WTC11 (cell line): ENCODE results near the gene CRPPA. TPM values are rescaled to one million over a fixed set of nuclear protein-coding genes. Genes with fewer than 3 reads are reported as not detected.

ENCODE experiments used
- ATAC-seq: fragments of 200-7000 bp; cut with Tn5 transposase; 2 replicates; pipeline ENCODE4 v1.10.0; 2021; ENCODE audit warnings: mild to moderate bottlenecking, moderate library complexity
- CTCF ChIA-PET: fragments of 300-600 bp; sonication (Branson Sonifier 250); formaldehyde crosslinking; loops from one replicate; lab custom pipeline; 2021; ENCODE audit warnings: antibody characterized with exemption; lab: Charles Lee
- POLR2A ChIA-PET: fragments of 350-600 bp; sonication (Branson Sonifier 250); formaldehyde crosslinking; loops from one replicate; lab custom pipeline; 2021; ENCODE audit warnings: antibody characterized with exemption; lab: Charles Lee
- DNase-seq: peaks from one replicate; pipeline ENCODE4 v3.0.0; 2021; ENCODE audit warnings: low spot score
- H3K27ac Mint-ChIP-seq: 2 replicates; pipeline ENCODE4 v1.8.0; 2021; ENCODE audit warnings: mixed read lengths
- H3K27me3 Mint-ChIP-seq: 2 replicates; pipeline ENCODE4 v1.8.0; 2021; ENCODE audit warnings: low read depth, mild to moderate bottlenecking, moderate library complexity, mixed read lengths
- H3K36me3 Mint-ChIP-seq: 2 replicates; pipeline ENCODE4 v1.8.0; 2021; ENCODE audit warnings: mixed read lengths
- H3K4me1 Mint-ChIP-seq: 2 replicates; pipeline ENCODE4 v1.8.0; 2022; ENCODE audit warnings: mixed read lengths
- H3K4me3 Mint-ChIP-seq: 2 replicates; pipeline ENCODE4 v1.8.0; 2021; ENCODE audit warnings: mild to moderate bottlenecking, moderate library complexity, mixed read lengths
- H3K9me3 Mint-ChIP-seq: 2 replicates; pipeline ENCODE4 v1.8.0; 2021; ENCODE audit warnings: mixed read lengths
- AR ChIP-seq: fragments of 250-450 bp; sonication (Bioruptor Pico); IDR thresholded peaks from 2 replicates; pipeline ENCODE4 v1.9.0; 2021; ENCODE audit warnings: mild to moderate bottlenecking
- FOXK1 ChIP-seq: sonication (generic); formaldehyde crosslinking; IDR thresholded peaks from 2 replicates; pipeline ENCODE4 v1.8.0; 2022; ENCODE audit warnings: mild to moderate bottlenecking, moderate library complexity, missing genetic modification reagents
- HMGA2 ChIP-seq: fragments of 250-450 bp; sonication (Bioruptor Pico); IDR thresholded peaks from 2 replicates; pipeline ENCODE4 v1.4.0; 2021; ENCODE audit warnings: mild to moderate bottlenecking, moderate library complexity
- HMGXB4 ChIP-seq: sonication (generic); formaldehyde crosslinking; IDR thresholded peaks from 2 replicates; pipeline ENCODE4 v1.8.1; 2023; ENCODE audit warnings: mild to moderate bottlenecking, moderate library complexity, missing genetic modification reagents
- JUN ChIP-seq: sonication (generic); formaldehyde crosslinking; IDR thresholded peaks from 2 replicates; pipeline ENCODE4 v1.8.0; 2023; ENCODE audit warnings: mild to moderate bottlenecking, missing genetic modification reagents
- NFE2L1 ChIP-seq: sonication (generic); formaldehyde crosslinking; IDR thresholded peaks from 2 replicates; pipeline ENCODE4 v1.8.1; 2023; ENCODE audit warnings: missing genetic modification reagents
- NR3C1 ChIP-seq: sonication (generic); formaldehyde crosslinking; conservative IDR thresholded peaks from 2 replicates; pipeline ENCODE4 v1.8.1; 2023; ENCODE audit warnings: low read depth, mild to moderate bottlenecking, missing genetic modification reagents
- PRDM15 ChIP-seq: sonication (generic); formaldehyde crosslinking; IDR thresholded peaks from 2 replicates; pipeline ENCODE4 v1.8.0; 2022; ENCODE audit warnings: missing genetic modification reagents
- PRRX2 ChIP-seq: fragments of 250-450 bp; sonication (Bioruptor Pico); IDR thresholded peaks from 2 replicates; pipeline ENCODE4 v1.8.0; 2021; ENCODE audit warnings: mild to moderate bottlenecking
- TEAD4 ChIP-seq: sonication (generic); formaldehyde crosslinking; IDR thresholded peaks from 2 replicates; pipeline ENCODE4 v1.8.0; 2022; ENCODE audit warnings: mild to moderate bottlenecking, missing genetic modification reagents
- ZNF138 ChIP-seq: sonication (generic); formaldehyde crosslinking; conservative IDR thresholded peaks from 2 replicates; pipeline ENCODE4 v1.8.1; 2022; ENCODE audit warnings: mild to moderate bottlenecking, moderate library complexity, missing genetic modification reagents
- ZNF512 ChIP-seq: sonication (generic); formaldehyde crosslinking; IDR thresholded peaks from 2 replicates; pipeline ENCODE4 v1.8.1; 2022; ENCODE audit warnings: missing genetic modification reagents, borderline replicate concordance
- total RNA-seq: library from RNA; stranded (reverse); gene quantifications from 3 replicates; pipeline ENCODE4 v1.2.3, GENCODE V29; 2021
- TF ChIP-seq, protein P1 (sequence below): sonication (generic); formaldehyde crosslinking; IDR thresholded peaks from 2 replicates; pipeline ENCODE4 v1.8.1; 2023; ENCODE audit warnings: mild to moderate bottlenecking, missing genetic modification reagents
- TF ChIP-seq, protein P2 (sequence below): sonication (generic); formaldehyde crosslinking; IDR thresholded peaks from 2 replicates; pipeline ENCODE4 v1.8.1; 2023; ENCODE audit warnings: mild to moderate bottlenecking, missing genetic modification reagents, moderate library complexity

CRPPA gene
- total RNA-seq, 1 experiment from 2014 or later = 0.87 TPM

DNA sequence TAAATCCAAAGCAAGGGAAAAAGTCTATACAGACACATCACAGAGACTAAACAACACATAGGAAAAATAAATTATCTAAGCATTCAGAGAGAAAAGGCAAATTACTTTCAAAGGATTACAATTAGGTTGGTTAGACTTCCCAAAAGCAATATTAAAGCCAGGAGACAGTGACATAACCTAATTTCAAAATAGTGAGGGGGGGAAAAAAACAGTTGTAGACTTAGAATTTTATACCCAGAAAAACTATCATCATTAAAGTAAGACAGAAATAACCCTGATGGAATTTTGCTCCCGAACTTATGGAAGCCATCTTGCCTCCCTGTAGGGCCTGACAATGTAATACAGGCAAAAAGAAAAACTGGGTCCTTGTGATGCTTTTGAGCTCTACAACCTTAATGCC, 18.4 kb downstream of the CRPPA start (continued):
- TF ChIP-seq, protein P1, sequence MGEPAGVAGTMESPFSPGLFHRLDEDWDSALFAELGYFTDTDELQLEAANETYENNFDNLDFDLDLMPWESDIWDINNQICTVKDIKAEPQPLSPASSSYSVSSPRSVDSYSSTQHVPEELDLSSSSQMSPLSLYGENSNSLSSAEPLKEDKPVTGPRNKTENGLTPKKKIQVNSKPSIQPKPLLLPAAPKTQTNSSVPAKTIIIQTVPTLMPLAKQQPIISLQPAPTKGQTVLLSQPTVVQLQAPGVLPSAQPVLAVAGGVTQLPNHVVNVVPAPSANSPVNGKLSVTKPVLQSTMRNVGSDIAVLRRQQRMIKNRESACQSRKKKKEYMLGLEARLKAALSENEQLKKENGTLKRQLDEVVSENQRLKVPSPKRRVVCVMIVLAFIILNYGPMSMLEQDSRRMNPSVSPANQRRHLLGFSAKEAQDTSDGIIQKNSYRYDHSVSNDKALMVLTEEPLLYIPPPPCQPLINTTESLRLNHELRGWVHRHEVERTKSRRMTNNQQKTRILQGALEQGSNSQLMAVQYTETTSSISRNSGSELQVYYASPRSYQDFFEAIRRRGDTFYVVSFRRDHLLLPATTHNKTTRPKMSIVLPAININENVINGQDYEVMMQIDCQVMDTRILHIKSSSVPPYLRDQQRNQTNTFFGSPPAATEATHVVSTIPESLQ = no peak
- TF ChIP-seq NFE2L1 (CRISPR knock-in tag) = no peak

GRCh38 chr7:16402091-16402490, 19.2 kb downstream of the CRPPA start:
- Mint-ChIP-seq H3K27ac (no peak overlapping the region), H3K36me3 (peaks cover 47% of the 10 kb centered on the region), H3K27me3 (peaks cover 15% of the 10 kb centered on the region; the same call in 1 of the 2 replicates), H3K9me3 (peaks cover 61% of the 10 kb centered on the region), H3K4me1 (no peaks in the 10 kb centered on the region)
- TF ChIP-seq AR = no peak
- no peak for TF ChIP-seq TEAD4 (CRISPR knock-in tag)
- no peak for TF ChIP-seq ZNF138 (CRISPR knock-in tag)
- no peak for TF ChIP-seq PRRX2
- no peak for TF ChIP-seq HMGXB4 (CRISPR knock-in tag)
- TF ChIP-seq PRDM15 (CRISPR knock-in tag) = no peak
- TF ChIP-seq, protein P2, sequence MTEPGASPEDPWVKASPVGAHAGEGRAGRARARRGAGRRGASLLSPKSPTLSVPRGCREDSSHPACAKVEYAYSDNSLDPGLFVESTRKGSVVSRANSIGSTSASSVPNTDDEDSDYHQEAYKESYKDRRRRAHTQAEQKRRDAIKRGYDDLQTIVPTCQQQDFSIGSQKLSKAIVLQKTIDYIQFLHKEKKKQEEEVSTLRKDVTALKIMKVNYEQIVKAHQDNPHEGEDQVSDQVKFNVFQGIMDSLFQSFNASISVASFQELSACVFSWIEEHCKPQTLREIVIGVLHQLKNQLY (CRISPR knock-in tag) = no peak
- TF ChIP-seq NFE2L1 (CRISPR knock-in tag) = no peak
- no peak for TF ChIP-seq HMGA2
- TF ChIP-seq ZNF512 = no peak
- TF ChIP-seq FOXK1 (CRISPR knock-in tag) = no peak
- TF ChIP-seq NR3C1 (CRISPR knock-in tag) = no peak
- TF ChIP-seq JUN (CRISPR knock-in tag) = no peak
- TF ChIP-seq, all 79 proteins: peak for 0
- H3K4me3 Mint-ChIP-seq = no peak overlapping the region
- POLR2A ChIA-PET = no interaction called here
- ATAC-seq (no peak), DNase-seq (no peak)
- CTCF ChIA-PET = interaction anchor here (1.0 kb wide), 1 partner anchor 163 kb away, joined by 3 read pairs; no protein-coding TSS in a partner anchor
